NCI-H146 treated with DMSO at 0.1 percent for 48 hours (cell line): ENCODE measurements around the gene DCTD.
"Not testable (repeated sequence)": the region's sequence is repeated elsewhere in the genome, so short reads cannot be mapped to it uniquely, and the experiment has no call there.

Experiments
- DNase-seq: peaks from one replicate; lab custom pipeline; 2025; ENCODE audit not compliant: unreplicated experiment; lab: John Stamatoyannopoulos, UW

Gene DCTD

GRCh38 chr4:182922501-182923284 lies 5.5 kb upstream of the DCTD start:
- peak; percentile 50 for DNase-seq

GRCh38 chr4:182921608-182922007 lies 4.4 kb upstream of the DCTD start:
- DNase-seq = no peak

GRCh38 chr4:182920676-182921075 lies 3.5 kb upstream of the DCTD start:
- DNase-seq = no peak

DNA sequence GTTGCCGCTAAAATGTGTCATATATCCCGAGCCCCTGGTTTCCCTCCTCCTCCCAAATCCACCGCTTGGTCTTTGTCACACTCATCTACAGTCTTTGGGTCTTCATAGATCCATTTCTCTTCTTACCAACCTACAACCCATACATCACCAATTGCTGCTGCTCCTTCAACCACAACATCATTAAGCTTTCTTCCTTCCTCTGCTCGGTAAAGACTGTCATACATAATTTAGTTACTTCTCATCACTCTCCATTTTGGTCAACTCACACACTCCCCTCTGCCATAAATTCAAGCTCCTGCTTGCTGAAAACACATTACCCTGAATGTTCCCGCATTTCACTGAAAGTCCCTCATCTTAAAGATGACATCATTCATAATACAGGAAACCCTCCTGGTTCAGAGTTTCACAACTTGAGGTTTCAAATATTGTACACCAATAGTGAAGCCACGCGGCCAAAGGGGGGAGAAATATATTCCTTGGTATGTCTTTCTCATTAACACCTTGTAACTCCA lies 1.7 kb upstream of the DCTD start:
- no peak for DNase-seq

- no peak for DNase-seq
Measured at GRCh38 chr4:182918044-182918607, 940 bp upstream of the DCTD start.

DNA sequence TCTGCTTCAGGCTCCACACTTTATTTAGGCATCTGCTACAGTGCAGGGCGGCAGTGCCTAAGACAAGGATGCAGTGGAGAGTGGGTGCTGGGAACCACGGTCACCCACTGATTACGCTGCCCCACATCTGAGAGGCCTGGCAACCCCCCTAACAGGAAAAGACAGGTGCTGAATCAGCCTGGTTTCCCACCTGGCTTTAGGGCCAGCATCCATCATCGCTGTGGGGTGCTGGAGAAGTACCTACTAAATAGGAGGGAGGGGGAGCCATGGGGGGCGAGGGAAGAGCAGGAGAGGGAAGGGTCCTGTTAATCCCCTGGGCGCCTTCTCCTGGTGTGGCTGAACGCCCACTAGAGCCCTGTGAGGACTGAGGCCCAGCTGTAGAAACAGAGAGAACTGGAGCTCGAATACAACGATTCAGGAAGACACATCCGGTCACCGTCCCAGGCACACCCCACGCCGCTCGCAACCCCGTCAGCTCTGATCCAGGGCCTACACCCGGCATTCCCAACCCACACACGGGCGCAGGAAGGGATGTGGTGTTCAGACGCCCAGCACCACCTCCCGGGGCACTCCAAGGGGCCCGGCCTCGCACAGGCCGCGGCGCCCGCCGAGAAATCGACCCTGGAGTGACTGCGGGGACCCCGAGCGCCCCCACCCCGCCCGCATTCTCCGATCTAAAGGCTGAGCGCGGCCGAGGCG lies 554 bp downstream of the DCTD start:
- peak; percentile 70 for DNase-seq

GRCh38 chr4:182914357-182914756 lies 2.8 kb downstream of the DCTD start:
- no peak for DNase-seq

DNA sequence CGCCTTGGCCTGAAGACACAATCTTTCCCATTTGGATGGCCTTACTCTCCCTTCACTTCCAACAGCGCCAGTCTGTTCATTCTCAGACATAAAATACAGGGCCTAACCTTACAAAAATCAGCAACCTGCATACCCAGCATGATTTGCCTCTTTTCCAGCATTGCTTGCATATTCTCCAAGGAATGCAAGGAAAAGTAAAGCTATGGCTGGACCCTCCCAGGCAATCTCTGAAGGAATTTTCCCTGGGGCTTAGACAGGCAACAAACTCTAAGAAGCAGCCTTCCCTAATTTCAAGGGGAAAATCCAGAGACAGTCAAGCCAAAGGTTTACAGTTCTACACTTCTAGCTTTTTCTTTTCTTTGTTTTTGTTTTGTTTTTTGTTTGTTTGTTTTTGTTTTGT lies 3.6 kb downstream of the DCTD start:
- DNase-seq = no peak

- DNase-seq = no peak
Measured at GRCh38 chr4:182913036-182913435, 4.2 kb downstream of the DCTD start.

DNA sequence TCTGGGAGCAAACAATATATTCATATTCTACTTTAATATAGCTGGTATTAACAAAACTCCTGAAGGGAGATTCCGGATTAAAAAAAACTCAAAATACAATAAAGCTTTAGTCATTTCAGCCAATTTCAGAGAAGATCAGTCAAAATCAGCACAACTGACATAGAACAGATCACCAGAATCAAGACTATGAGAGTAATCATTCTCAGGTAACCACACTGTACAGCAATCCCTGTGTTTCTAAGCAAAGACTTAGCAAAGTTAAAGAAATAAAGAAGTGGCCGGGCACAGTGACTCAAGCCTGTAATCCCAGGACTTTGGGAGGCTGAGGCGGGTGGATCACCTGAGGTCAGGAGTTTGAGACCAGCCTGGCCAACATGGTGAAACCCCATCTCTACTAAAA lies 9.1 kb downstream of the DCTD start:
- no peak for DNase-seq

DNA sequence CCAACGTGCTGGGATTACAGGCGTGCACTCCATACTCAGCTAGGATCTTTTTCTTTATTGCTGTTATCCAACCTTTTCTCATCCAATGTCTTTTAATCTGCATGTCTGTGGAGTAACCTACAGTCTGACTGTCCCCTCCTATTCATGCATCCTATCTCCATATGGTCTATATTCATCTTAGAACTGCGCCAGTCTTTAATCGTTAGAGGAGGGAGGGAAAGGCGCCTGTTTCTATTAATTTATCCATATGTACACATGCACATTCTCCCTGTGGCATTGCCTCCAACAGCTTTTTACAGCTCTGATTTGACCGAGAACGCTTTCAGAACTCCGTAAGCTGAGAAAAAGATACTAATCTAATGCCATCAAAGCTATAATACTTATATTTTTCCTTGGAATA lies 9.8 kb downstream of the DCTD start:
- DNase-seq = no peak

DNA sequence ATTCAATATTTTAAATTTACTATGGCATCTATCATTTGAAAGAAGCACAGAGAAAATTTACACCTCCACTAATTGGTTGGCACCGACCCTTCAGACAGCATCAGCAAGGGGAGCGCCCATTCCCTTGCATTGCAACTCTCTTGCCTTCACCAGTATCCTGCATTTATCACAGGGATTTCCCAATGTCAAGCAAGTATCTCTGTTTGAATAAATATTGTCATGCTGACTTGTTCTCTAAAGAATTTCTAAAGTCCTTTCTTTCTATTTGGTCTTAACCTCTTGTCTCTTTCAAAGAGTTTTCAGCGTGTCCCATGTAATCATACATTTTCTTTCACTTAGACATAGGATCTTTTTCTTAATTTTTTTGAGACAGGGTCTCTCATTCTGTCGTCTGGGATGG lies 10.4 kb downstream of the DCTD start:
- no peak for DNase-seq

DNA sequence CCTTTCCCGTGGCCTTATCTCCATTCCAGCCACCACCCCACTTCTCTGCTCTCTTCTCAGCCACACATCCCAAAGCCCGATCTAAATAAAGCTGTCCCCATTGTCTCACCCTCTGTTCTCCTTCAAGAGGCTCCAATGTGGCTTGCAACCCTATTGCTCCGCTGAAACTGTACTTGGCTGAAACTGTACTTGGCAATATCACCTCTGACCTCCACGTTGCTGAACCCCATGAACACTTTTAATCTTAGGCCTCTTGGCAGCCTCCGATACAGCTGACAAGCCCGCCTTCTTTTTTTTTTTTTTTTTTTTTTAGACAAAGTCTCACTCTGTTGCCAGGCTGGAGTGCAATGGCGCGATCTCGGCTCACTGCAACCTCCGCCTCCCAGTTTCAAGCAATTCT lies 12.1 kb downstream of the DCTD start:
- DNase-seq = no peak

- no peak for DNase-seq
Measured at GRCh38 chr4:182904211-182904761, 12.9 kb downstream of the DCTD start.

DNA sequence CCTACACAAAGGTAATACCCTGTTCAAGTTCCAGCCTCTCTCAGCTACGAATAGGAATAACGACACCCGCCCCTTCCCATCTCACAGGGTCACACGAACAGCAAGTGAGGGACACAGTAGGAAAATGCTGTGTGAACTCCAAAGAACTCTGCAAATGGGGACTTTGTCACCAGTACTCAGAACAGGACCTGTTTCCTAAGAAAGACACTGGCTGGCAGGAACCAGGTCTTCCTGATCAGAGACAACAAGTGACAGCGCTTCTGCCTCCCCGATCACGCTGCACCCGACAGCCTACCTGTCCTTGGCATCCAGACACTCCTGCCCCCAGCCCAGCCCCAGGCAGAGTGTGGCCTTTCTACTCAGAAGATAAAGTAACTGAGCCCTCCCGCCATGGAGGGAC lies 14.2 kb downstream of the DCTD start:
- no peak for DNase-seq

DNA sequence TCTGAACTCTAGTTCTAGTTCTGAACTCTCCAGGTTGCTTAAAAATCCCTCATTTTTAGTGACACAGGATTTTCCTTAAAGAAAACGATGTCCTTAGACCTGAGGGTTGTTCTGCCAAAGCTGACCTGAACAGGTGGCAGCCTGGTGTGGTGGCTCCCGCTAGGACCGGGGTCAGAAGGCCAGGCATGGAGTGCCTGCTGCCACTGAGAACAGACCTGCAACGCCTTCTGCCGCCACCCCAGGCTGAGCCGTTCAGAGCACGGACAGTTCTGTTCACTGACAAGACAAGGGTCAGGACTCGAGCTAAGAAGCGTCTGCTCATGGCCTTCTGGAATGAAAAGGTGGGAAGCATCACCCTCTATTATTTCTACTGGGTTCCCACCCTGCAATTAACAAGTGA lies 15.8 kb downstream of the DCTD start:
- no peak for DNase-seq

DNA sequence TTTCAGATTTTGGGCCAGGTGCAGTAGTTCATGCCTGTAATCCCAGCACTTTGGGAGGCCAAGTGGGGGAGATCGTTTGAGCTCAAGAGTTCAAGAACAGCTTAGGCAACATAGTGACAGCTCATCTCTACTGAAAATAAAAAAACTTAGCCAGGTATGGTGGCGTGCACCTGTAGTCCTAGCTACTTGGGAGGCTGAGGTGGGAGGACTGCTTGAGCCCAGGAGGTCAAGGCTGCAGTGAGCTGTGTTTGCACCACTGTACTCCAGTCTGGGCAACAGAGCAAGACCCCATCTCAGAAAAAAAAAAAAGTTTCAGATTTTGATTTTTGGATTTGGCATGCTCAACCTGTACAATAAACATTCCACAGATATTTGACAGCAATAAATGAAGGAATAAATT lies 17.2 kb downstream of the DCTD start:
- not testable (repeated sequence) for DNase-seq

DNA sequence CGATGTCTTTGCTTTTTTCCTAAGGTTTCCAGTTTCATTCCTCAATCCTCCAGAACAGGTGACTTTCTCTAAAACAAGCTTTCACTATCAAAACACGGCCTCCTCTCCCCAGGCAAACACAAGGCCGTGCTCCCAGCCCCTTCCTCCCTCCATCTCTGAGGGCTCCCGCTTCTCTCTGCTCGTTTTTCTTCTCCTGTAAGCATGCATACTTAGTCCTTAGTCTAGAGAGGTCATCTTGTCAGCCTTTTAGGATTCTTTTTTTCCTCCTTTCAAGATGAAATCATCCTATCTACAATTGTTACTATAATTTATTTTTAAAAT lies 18.7 kb downstream of the DCTD start:
- no peak for DNase-seq

DNA sequence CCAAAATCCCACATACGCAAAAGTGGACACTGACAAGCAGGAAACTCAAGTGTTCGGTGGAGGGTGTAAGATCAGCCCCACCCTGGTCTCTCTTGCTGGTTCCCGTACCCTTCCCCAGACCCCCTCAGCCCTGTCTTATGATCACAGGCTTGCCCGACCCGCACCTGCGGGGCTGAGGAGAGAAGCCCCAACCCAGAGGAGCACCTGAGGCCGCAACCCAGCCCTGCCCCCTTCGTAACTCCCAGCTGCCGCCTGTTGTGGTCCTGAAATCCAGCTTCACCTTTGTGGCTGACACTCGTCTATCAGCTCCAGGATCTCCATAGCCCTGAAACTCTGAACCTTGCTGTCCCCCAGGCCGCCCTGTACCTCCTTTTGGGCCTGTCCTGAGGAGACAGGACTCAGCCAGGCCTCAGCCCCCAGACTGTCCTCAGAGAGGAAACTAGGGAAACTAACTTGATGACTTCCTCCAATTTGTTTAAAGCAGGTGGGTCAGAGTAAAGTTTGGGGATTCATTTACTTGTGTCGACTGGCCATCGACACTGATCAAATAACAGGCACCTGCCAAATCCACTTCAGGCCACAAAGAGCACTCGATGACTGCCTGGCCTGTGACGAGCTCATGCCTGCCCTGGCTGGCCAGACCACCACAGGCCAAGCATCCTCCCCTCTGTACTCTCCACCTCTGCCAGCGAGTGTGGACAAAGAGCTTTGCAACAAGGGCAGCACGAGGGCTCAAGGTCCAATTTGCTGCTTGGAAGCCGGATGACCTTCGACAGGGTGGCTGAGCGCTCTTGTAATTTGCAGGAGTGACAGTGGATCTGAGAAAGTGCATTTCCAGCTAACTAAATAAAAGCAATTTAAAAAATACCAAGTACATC lies 19.3 kb downstream of the DCTD start:
- no peak for DNase-seq

GRCh38 chr4:182896421-182896820 lies 20.8 kb downstream of the DCTD start:
- DNase-seq = no peak

DNA sequence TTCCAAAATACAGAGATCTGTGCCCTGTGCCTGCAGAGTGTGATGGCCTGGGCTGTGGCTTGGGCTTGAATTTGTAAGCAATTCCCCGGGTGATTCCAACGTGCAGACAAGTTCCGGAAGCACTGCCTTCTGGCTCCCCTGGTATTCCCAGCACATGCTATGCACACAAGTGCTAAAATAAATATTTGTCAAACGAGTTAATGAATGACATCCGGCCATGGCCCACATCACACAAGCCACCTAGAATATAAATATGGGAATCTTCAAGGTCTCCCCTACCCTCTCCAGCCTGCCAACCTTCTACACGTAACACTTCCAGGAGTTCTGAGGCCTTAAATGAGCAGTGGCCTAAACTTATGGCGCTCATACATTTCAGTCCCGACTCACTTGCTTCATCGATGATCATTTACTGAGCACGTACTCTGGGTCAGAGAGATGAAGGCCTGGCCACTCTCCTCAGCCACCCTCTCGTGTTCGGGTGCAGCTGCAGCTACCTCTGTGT lies 21.3 kb downstream of the DCTD start:
- DNase-seq = no peak
